ENCODE results near the gene TMEM144.
"Not testable (repeated sequence)": the region's sequence is repeated elsewhere in the genome, so short reads cannot be mapped to it uniquely, and the experiment has no call there.

Gene TMEM144

GRCh38 chr4:158190718-158191117, 19.6 kb upstream of the TMEM144 start:
- DNase-seq (ENCODE audit: low read depth in 1 of 2, low spot score in 1 of 2), result no peak

- DNase-seq (ENCODE audit: low read depth in 1 of 2, low spot score in 1 of 2), result no peak
Measured at GRCh38 chr4:158192439-158193158, 17.7 kb upstream of the TMEM144 start.

- no peak for DNase-seq (ENCODE audit: low read depth in 1 of 2, low spot score in 1 of 2)
Measured at GRCh38 chr4:158193171-158193749, 17.0 kb upstream of the TMEM144 start.

- no peak for DNase-seq (ENCODE audit: low read depth in 1 of 2, low spot score in 1 of 2)
Measured at GRCh38 chr4:158195297-158195696, 15.0 kb upstream of the TMEM144 start.

GRCh38 chr4:158197194-158197776, 13.0 kb upstream of the TMEM144 start:
- no peak for DNase-seq (ENCODE audit: low read depth in 1 of 2, low spot score in 1 of 2)

GRCh38 chr4:158200214-158200613, 10.1 kb upstream of the TMEM144 start:
- no peak for DNase-seq (ENCODE audit: low read depth in 1 of 2, low spot score in 1 of 2)

- DNase-seq (ENCODE audit: low read depth in 1 of 2, low spot score in 1 of 2), result no peak
Measured at GRCh38 chr4:158201322-158201721, 9.0 kb upstream of the TMEM144 start.

- DNase-seq (ENCODE audit: low read depth in 1 of 2, low spot score in 1 of 2), result no peak
Measured at GRCh38 chr4:158201876-158202275, 8.4 kb upstream of the TMEM144 start.

GRCh38 chr4:158202481-158202880, 7.8 kb upstream of the TMEM144 start:
- no peak for DNase-seq (ENCODE audit: low read depth in 1 of 2, low spot score in 1 of 2)

GRCh38 chr4:158203436-158203835, 6.8 kb upstream of the TMEM144 start:
- no peak for DNase-seq (ENCODE audit: low read depth in 1 of 2, low spot score in 1 of 2)

- no peak for DNase-seq (ENCODE audit: low read depth in 1 of 2, low spot score in 1 of 2)
Measured at GRCh38 chr4:158203929-158204328, 6.4 kb upstream of the TMEM144 start.

- no peak for DNase-seq (ENCODE audit: low read depth in 1 of 2, low spot score in 1 of 2)
Measured at GRCh38 chr4:158208963-158209640, 1.2 kb upstream of the TMEM144 start.

GRCh38 chr4:158211222-158211621, 936 bp downstream of the TMEM144 start:
- DNase-seq (ENCODE audit: low read depth in 1 of 2, low spot score in 1 of 2), result no peak

GRCh38 chr4:158213466-158213865, 3.2 kb downstream of the TMEM144 start:
- no peak for DNase-seq (ENCODE audit: low read depth in 1 of 2, low spot score in 1 of 2)

GRCh38 chr4:158214856-158215255, 4.6 kb downstream of the TMEM144 start:
- no peak for DNase-seq (ENCODE audit: low read depth in 1 of 2, low spot score in 1 of 2)

- DNase-seq (ENCODE audit: low read depth in 1 of 2, low spot score in 1 of 2), result no peak
Measured at GRCh38 chr4:158217763-158218162, 7.5 kb downstream of the TMEM144 start.

- no peak for DNase-seq (ENCODE audit: low read depth in 1 of 2, low spot score in 1 of 2)
Measured at GRCh38 chr4:158219623-158220022, 9.3 kb downstream of the TMEM144 start.

GRCh38 chr4:158224318-158224717, 14.0 kb downstream of the TMEM144 start:
- DNase-seq (ENCODE audit: low read depth in 1 of 2, low spot score in 1 of 2), result not testable (repeated sequence)

- DNase-seq (ENCODE audit: low read depth in 1 of 2, low spot score in 1 of 2), result not testable (repeated sequence)
Measured at GRCh38 chr4:158224999-158225398, 14.7 kb downstream of the TMEM144 start.

GRCh38 chr4:158227880-158228279, 17.6 kb downstream of the TMEM144 start:
- not testable (repeated sequence) for DNase-seq (ENCODE audit: low read depth in 1 of 2, low spot score in 1 of 2)

GRCh38 chr4:158228399-158228798, 18.1 kb downstream of the TMEM144 start:
- not testable (repeated sequence) for DNase-seq (ENCODE audit: low read depth in 1 of 2, low spot score in 1 of 2)

- no peak for DNase-seq (ENCODE audit: low read depth in 1 of 2, low spot score in 1 of 2)
Measured at GRCh38 chr4:158229768-158230167, 19.5 kb downstream of the TMEM144 start.

Data from stimulated activated CD4-positive, alpha-beta T cell treated with anti-CD3 and anti-CD28 coated beads, Interleukin-15, amount 100 ng/mL, for 1 hour (primary cell).